GM19240 (cell line): ENCODE results near the gene PBX4.
"Not testable (repeated sequence)": the region's sequence is repeated elsewhere in the genome, so short reads cannot be mapped to it uniquely, and the experiment has no call there.

Source experiments
- DNase-seq: peaks from one replicate; pipeline ENCODE4 v3.0.0; 2011; ENCODE audit warnings: low spot score; ENCODE audit not compliant: insufficient read length

PBX4 gene

GRCh38 chr19:19618219-19619051 lies at the start of gene PBX4:
Gene PBX4 (minus strand): TSS chr19:19618687. CDS start chr19:19618629, 58 bp downstream.
- DNase-seq: peak; percentile 89

- DNase-seq: not testable (repeated sequence)
Measured at GRCh38 chr19:19665420-19665948, 47.0 kb upstream of the PBX4 start.

- DNase-seq: peak; percentile 61
Measured at GRCh38 chr19:19663256-19664120, 45.0 kb upstream of the PBX4 start, which contains the start of gene ATP13A1. Gene ATP13A1 (minus strand): TSS chr19:19663676. CDS start chr19:19663666, 10 bp downstream.

GRCh38 chr19:19662871-19663255 lies 44.4 kb upstream of the PBX4 start:
- no peak for DNase-seq

- DNase-seq: no peak
Measured at GRCh38 chr19:19662344-19662743, 43.9 kb upstream of the PBX4 start.

- DNase-seq: peak; percentile 75
Measured at GRCh38 chr19:19661675-19662251, 43.3 kb upstream of the PBX4 start.

- DNase-seq: no peak
Measured at GRCh38 chr19:19661141-19661674, 42.7 kb upstream of the PBX4 start.

GRCh38 chr19:19659646-19660245 lies 41.3 kb upstream of the PBX4 start:
- DNase-seq: no peak

GRCh38 chr19:19657397-19657783 lies 38.9 kb upstream of the PBX4 start:
- DNase-seq: no peak

GRCh38 chr19:19656451-19657396 lies 38.2 kb upstream of the PBX4 start:
- no peak for DNase-seq

GRCh38 chr19:19655641-19656343 lies 37.3 kb upstream of the PBX4 start:
- no peak for DNase-seq

- no peak for DNase-seq
Measured at GRCh38 chr19:19655051-19655594, 36.6 kb upstream of the PBX4 start.

GRCh38 chr19:19654441-19654840 lies 36.0 kb upstream of the PBX4 start:
- DNase-seq: no peak

- DNase-seq: no peak
Measured at GRCh38 chr19:19653597-19654147, 35.2 kb upstream of the PBX4 start.

- DNase-seq: peak; percentile 0
Measured at GRCh38 chr19:19652482-19653295, 34.2 kb upstream of the PBX4 start.

GRCh38 chr19:19651076-19651475 lies 32.6 kb upstream of the PBX4 start:
- no peak for DNase-seq

- DNase-seq: no peak
Measured at GRCh38 chr19:19650331-19650730, 31.8 kb upstream of the PBX4 start.

- DNase-seq: no peak
Measured at GRCh38 chr19:19649580-19649995, 31.1 kb upstream of the PBX4 start.
